ENCODE results near the gene GLOD5.
"Not testable (repeated sequence)": the region's sequence is repeated elsewhere in the genome, so short reads cannot be mapped to it uniquely, and the experiment has no call there.

Gene GLOD5

GRCh38 chrX:48794911-48795515, 33.5 kb downstream of the GLOD5 start:
- DNase-seq = no peak

GRCh38 chrX:48798318-48798717, 36.8 kb downstream of the GLOD5 start:
- DNase-seq = no peak

- no peak for DNase-seq
Measured at GRCh38 chrX:48800574-48801279, 39.2 kb downstream of the GLOD5 start.

- DNase-seq = peak; percentile 97
Measured at GRCh38 chrX:48801280-48802088, 39.9 kb downstream of the GLOD5 start, which contains the start of gene HDAC6. HDAC6 (plus strand) TSS chrX:48802067; CDS start chrX:48802693, 626 bp downstream.

- peak; percentile 65 for DNase-seq
Measured at GRCh38 chrX:48802089-48802904, 40.8 kb downstream of the GLOD5 start.

GRCh38 chrX:48802905-48803200, 41.3 kb downstream of the GLOD5 start:
- no peak for DNase-seq

GRCh38 chrX:48806081-48806480, 44.5 kb downstream of the GLOD5 start:
- no peak for DNase-seq

- DNase-seq = no peak
Measured at GRCh38 chrX:48813644-48814043, 52.1 kb downstream of the GLOD5 start.

GRCh38 chrX:48814722-48815121, 53.2 kb downstream of the GLOD5 start:
- DNase-seq = no peak

- no peak for DNase-seq
Measured at GRCh38 chrX:48815266-48815665, 53.7 kb downstream of the GLOD5 start.

GRCh38 chrX:48816014-48816810, 54.7 kb downstream of the GLOD5 start:
- DNase-seq = no peak

GRCh38 chrX:48818098-48818497, 56.6 kb downstream of the GLOD5 start:
- no peak for DNase-seq

GRCh38 chrX:48818866-48819265, 57.3 kb downstream of the GLOD5 start:
- no peak for DNase-seq

- not testable (repeated sequence) for DNase-seq
Measured at GRCh38 chrX:48819394-48819793, 57.8 kb downstream of the GLOD5 start.

- no peak for DNase-seq
Measured at GRCh38 chrX:48823053-48823452, 61.5 kb downstream of the GLOD5 start.
